HG02970 (cell line): ENCODE measurements around the gene MRNIP.

Experiments
- ATAC-seq: cut with Tn5 transposase; IDR thresholded peaks from one replicate; pipeline ENCODE4 v1.9.1; 2021; ENCODE audit warnings: mild to moderate bottlenecking, moderate library complexity, moderate number of reproducible peaks; ENCODE audit not compliant: unreplicated experiment, low FRiP score

The MRNIP gene

GRCh38 chr5:179890751-179891682, 32.4 kb upstream of the MRNIP start:
- ATAC-seq, result no peak

GRCh38 chr5:179889885-179890284, 31.3 kb upstream of the MRNIP start:
- no peak for ATAC-seq

- ATAC-seq, result no peak
Measured at GRCh38 chr5:179887802-179888201, 29.2 kb upstream of the MRNIP start.

GRCh38 chr5:179887095-179887494, 28.5 kb upstream of the MRNIP start:
- ATAC-seq, result no peak

DNA sequence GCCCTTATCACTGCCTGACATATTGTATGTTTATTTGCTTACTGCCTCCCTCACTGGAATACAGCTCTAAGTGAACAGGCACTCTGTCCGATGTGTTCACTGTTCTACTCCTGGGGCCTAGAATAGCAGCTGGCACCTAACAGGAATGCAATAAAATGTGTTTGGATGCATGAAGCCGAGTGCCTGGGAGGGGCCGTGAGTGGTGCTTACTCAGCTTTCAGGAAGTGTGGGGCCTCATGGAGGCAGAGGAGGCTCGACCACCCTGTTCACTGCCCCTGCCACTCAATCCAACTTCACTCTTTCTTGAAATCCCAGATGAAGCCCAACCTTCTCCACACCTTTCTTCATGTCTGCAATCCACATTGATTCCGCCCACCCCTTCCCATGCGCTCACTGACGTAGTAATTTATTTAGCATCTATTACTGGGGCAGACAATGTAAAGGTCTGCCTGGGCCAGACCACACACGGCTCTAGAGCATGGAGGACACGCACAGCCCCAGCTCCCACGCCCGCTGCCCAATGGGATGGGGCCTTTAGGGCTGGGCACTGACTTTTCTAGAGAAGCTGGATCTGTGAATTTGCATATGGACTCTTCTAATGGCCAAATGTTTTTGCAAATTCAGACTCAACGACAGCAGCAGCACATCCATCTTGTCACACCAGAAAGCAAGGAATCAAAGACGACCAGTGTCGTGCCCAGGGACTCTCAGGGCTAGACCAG, 27.7 kb upstream of the MRNIP start:
- no peak for ATAC-seq

GRCh38 chr5:179885491-179886090, 27.0 kb upstream of the MRNIP start:
- no peak for ATAC-seq

GRCh38 chr5:179883163-179883562, 24.5 kb upstream of the MRNIP start:
- no peak for ATAC-seq

DNA sequence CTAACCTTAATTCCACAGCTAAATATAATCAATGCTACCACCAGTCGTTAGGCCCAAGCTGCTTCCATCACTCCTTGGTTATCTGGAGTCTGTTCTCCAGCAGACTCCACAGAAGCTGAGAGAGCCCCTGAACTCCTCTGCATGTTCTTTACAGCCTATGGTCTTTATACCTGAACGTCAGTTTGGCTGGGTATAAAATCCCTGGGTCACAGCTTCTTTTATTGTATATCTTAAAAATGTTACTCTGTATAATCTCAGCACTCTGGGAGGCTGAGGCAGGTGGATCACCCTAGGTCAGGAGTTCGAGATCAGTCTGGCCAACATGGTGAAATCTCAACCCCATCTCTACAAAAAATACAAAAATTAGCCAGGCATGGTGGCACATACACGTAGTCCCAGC, 23.7 kb upstream of the MRNIP start:
- no peak for ATAC-seq

- no peak for ATAC-seq
Measured at GRCh38 chr5:179880848-179881590, 22.4 kb upstream of the MRNIP start.

DNA sequence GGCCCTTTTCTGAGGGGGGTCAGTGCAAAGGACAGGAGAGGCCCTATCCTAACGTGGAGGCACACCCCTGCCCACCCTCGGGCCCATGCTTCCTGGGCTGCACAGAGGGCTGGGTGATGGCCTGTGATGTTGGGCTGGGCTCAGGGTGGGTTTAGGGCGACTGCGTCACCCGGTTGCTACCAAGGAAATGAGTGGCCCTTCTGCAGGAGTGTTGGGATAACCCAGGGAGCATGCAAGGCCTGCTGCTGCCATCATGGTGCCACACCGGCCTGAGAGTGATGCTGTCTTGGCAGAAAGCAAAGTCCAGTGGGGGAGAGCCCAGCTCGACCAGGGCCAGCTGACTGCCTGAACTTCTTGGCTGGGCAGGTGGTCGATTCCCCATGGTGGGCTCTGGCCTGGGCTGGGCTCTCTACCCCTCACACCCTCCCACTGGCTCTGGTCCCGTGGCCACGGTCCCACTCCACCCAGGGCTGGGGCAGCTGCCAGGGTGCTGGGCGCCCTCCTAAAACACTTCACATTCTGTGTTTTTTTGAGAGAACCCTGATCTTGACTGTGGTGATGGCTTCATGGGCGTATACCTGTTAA, 21.5 kb upstream of the MRNIP start:
- ATAC-seq, result no peak

- no peak for ATAC-seq
Measured at GRCh38 chr5:179879690-179880010, 21.0 kb upstream of the MRNIP start.

DNA sequence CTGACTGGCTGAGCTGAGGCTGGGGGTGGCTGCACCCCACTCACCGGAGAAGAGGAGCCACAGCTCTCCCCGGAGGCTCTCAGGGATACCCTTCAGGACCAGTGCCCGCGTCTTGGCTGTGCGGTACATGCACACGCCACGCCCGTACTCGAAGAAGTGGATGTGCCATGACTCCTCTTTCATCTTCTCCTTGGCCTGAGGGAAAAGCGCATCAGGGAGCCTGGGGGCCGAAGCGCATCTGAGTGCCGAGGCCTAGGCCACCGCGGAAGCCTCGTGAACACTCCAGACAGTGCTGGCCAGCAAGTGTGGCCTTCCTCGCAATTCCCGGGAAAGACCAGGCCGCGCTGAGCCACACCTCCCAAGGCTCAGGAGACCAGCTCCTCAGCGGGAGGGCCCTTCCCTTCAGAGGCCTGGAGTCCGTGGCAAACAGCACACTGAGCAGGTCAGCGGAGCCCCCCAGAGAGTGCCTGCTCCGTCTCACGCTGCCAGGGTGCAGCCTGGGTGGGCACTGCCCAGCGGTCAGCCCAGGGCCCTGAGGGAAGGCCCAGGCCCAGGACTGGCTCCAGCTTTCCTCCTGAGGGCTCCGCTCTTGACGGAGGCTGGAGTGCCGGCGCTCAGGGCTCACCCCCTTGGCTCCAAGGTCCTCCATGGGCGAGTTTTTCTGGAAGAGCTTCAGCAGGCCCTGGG, 20.5 kb upstream of the MRNIP start:
- ATAC-seq, result no peak

- ATAC-seq, result no peak
Measured at GRCh38 chr5:179878222-179879002, 19.8 kb upstream of the MRNIP start.

GRCh38 chr5:179876610-179876952, 18.0 kb upstream of the MRNIP start:
- ATAC-seq, result no peak

GRCh38 chr5:179875741-179876609, 17.4 kb upstream of the MRNIP start:
- ATAC-seq, result no peak

- ATAC-seq, result no peak
Measured at GRCh38 chr5:179874536-179875292, 16.1 kb upstream of the MRNIP start.

DNA sequence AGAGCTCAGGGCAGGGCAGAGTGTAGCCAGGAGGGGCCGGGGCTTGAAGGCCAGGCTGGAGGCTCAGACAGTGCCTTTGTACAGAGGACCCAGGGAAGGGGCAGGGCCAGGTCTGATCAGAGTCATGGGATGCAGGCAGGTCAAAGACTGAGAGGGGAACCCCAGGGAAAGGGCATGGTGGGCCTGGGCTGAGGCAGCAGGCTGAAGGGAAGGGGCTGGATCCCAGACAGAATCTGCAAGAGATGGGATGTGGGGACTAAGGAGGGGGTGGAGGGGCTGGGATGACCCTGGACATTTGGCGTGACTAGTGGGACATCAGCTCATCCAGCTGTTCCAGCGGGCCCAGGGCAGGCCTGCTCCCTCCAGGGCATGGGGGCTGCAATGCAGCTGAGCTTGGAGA, 15.5 kb upstream of the MRNIP start:
- no peak for ATAC-seq
